Measurements from ENCODE around the gene LMBR1L. TPM values are rescaled to one million over a fixed set of nuclear protein-coding genes. Genes with fewer than 3 reads are reported as not detected.
A peak's percentile ranks its signal among the peaks of the same experiment; 100 is the strongest.

LMBR1L gene
- total and polyA plus RNA-seq, 2 of the 13 experiments (the other 11 are each of a cell fraction or from before 2014, with no cell fraction given): 12.2 to 65.9 TPM

- TF ChIP-seq ZNF646 (CRISPR knock-in tag; IDR thresholded peaks at IDR 0.05): no peak
These were observed 39.7 kb downstream of the LMBR1L start (continued) for GRCh38 chr12:49070971-49071370.

GRCh38 chr12:49069507-49070346 is 40.9 kb downstream of the LMBR1L start, which contains the start of gene RHEBL1:
Gene RHEBL1, minus strand, starts transcription at chr12:49069979. Its CDS starts 194 bp downstream, at chr12:49069785.
- ATAC-seq (peak; percentile 99), FAIRE-seq (peak; percentile 83), DNase-seq (ENCODE audit: low spot score) (peak; percentile 94)
- CTCF ChIA-PET (ENCODE audit: low intra/inter-chr PET ratio, low total read pairs): no interaction called here
- Histone ChIP-seq H3K9me3 (ENCODE audit: low read length) (no peaks in the 10 kb centered on the region), H3K4me1 (ENCODE audit: insufficient read depth, low read length) (peaks cover 24% of the 10 kb centered on the region), H3K9ac (ENCODE audit: insufficient read depth, low read depth, low read length) (peak within 1 kb of the TSS; percentile 61), H3K4me3 (replicated peaks in 1 of 3; ENCODE audit: insufficient read depth in 1 of 3, low read depth in 2 of 3, low read length in 3 of 3) (peak within 1 kb of the TSS; percentile 73 to 85 (median 80)), H3K79me2 (ENCODE audit: insufficient read depth, low read length) (no peaks in the 10 kb centered on the region), H3K36me3 (replicated peaks in 1 of 2; ENCODE audit: control insufficient read depth in 1 of 2, insufficient read depth in 2 of 2, low read length in 2 of 2) (no peaks in the 10 kb centered on the region), H3K27ac (ENCODE audit: extremely low read length, insufficient read depth, low read length) (peak within 1 kb of the TSS; percentile 54), H4K20me1 (ENCODE audit: insufficient read depth, low read length) (no peaks in the 10 kb centered on the region), H3K4me2 (ENCODE audit: low read depth, low read length) (peak within 1 kb of the TSS; percentile 95), H2AFZ (ENCODE audit: low read length) (peak within 1 kb of the TSS; percentile 51), H3K27me3 (ENCODE audit: control insufficient read depth in 1 of 2, insufficient read depth in 2 of 2, low read length in 2 of 2) (no peaks in the 10 kb centered on the region)
- in situ Hi-C loops (cut with HindIII; ENCODE audit: extremely low pct_ligation_motif_present, low pct_unique_long_range_greater_than_20kb): loop anchor here (5.0 kb wide), 1 partner anchor 53 kb away; no protein-coding TSS in a partner anchor
- 2% methylated on average over 34 of the region's 60 CpGs for WGBS (ENCODE audit: low lambda C conversion rate)
- POLR2A ChIA-PET: interaction anchor here (0.9 to 2.0 kb wide), 15 partner anchors 8 to 204 kb away, joined by 3 to 25 read pairs (median 5); partner anchors contain the start of genes KMT2D, LMBR1L, PRKAG1 and RND1
- intact Hi-C loops (cut with micrococcal nuclease; ENCODE audit: unreplicated experiment): no loop called here
- no TSS peak for BruUV-seq (replicated peaks)
- no peak for TF ChIP-seq PHF5A (CRISPR knock-in tag; IDR thresholded peaks at IDR 0.05; ENCODE audit: low read depth, unreplicated experiment)
- TF ChIP-seq CREB3 (CRISPR knock-in tag; IDR thresholded peaks at IDR 0.05): peak; percentile 34; the same call in 1 of the 2 replicates
- TF ChIP-seq NKX3-1 (CRISPR knock-in tag; IDR thresholded peaks at IDR 0.05): no peak
- peak; percentile 60; the same call in 1 of the 2 replicates for TF ChIP-seq RBFOX2 (IDR thresholded peaks at IDR 0.05; ENCODE audit: low read depth, low read length)
- 0 out of 2 replicates have a peak, but pooled peaks have one; percentile 52 for TF ChIP-seq ZBTB7A (CRISPR knock-in tag; IDR thresholded peaks at IDR 0.05)
- peak; percentile 34; the same call in 1 of the 2 replicates for TF ChIP-seq ZNF142 (CRISPR knock-in tag; IDR thresholded peaks at IDR 0.05)
